ENCODE results near the gene BBS9.

The BBS9 gene

DNA sequence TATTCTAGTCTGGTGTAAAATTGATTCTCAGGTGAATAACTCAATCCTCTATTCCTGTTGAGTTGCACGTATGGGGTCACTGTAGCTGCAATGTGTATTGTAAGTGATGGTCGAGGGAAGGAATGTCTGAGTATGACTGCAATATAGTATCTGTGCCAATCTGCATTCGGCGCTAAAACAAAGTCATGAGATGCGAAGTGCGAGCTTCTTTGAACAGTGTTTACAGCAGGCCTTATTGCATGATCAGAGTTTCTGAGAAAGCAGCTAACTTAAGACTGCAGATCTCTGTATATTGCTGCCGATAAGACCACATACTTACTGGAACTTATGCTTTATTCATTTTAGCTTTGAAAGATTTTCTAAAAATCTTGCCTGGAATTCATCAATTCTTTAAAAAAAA is 434.3 kb downstream of the BBS9 start:
- DNase-seq = no peak

DNA sequence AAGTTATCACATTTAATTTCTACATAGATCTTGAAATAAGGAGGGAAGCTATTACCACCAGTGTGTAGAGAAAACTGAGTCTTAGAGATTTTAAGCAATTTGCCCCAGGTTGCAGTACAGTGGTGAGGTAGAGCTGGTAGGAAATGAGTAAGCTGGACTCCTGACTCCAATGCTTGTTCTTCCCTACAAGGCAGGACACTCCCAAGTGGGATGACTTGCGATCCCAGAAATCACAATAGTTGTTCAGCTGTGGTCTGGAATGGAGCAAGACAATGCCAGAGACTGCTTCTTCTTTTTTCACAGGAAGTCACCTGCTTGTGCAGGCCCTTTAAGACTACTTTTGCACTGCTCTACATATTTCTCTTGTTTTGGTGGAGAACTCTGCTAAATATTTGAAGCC is 448.8 kb downstream of the BBS9 start:
- DNase-seq = no peak

DNA sequence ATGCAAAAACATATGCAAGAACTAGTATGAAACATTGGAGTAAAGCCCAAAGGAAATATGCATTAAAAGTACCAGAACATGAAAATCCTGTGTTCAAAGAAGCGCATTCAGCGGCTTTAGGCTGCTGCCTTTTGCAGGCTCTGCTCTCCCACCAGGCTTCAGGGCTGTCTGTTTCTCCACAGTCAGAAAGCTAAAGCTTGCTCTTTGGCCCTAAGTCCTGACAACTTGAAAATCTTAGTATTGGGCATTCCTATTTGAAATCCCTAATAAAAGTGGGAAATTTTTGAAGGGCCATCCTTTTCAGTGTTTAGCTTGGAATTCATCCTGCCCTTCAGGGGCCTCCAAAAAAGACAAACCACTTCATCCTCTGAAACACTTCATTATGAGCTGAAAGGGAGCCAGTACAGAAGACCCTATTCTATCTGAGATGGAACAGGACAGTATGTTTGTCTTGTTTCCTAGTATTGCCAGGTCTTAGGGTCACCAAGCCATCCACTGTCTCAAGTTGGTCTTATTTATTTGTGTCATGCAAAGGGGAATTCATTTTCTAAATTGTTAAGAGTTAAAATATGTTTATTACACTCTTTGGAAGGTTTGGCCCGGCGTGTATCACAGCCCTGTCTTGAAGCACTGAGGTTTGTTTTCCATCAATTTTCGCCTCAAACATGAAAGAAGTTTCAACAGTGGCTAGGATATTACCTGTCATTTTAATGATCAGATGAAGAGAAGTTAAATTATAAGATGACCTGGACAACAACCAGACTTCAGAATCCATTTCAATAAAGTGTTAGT is 449.7 kb downstream of the BBS9 start:
- DNase-seq = no peak

DNA sequence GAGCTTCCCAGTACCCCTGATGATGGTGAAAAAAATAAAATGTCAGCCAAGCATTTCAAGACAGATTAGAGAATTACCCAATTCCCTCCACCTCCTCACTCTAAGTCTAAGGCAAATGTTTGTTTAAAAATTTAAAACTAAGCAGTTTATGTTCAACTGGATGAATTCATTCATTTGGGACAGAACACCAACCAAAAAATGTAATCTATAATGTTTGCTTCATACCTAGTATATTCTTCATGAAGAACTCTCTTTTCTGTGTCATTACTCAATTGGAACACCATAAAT is 450.3 kb downstream of the BBS9 start:
- no peak for DNase-seq

DNA sequence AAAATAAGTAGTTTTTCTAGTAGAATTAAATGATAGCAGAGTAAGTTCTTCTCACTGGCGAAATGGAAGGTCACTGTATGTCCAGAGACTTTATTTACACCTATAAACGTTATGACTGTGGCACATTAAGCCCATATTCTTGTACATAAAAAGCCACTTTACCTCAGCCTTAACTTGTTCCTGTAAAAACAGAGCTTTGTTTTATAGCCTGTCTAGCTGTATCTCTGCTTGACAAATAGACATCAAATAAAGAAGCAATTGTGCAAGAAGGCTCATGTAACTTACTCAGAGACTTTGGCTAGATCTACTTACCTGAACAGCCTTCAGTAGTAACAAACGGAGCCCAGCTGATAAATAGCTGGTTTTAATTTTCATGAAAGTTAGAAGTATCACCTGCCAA is 451.9 kb downstream of the BBS9 start:
- DNase-seq = no peak

DNA sequence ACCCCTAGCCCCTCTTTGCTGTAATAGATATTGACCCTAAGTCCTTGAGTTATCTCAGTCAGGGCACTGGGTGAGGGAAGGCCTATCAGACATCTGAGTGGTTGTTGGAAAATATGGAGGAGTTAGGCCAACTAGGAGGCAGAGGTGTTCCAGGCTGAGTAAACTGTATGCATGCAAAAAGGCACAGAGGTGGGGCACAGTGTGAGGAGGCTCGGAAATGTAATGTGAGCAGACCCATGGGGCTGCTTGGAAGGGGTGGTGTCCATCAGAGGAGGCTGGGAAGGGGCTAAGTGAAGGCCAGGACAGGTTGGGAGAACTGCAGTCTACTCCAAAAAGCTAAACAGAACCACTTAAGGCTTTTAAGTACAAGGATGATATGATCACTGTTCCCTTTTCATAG is 452.7 kb downstream of the BBS9 start:
- no peak for DNase-seq

DNA sequence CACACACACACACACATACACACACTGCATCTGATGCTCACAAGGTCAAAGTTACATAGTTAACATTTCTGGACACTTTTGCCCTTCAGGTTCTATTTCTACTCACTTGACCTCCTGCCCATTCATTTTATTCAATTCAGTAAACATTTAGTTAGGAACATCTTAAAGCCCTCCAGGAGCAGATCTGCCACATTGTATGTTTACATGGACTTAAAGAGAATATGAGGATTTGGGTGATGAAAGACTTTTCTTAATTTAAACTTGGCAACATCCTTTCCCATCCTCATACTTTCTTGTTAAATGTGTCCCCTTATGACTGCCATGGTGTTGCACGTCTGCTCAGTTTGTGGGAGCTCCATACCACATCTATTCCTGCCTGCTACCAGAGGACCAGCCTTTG is 453.2 kb downstream of the BBS9 start:
- DNase-seq = no peak

DNA sequence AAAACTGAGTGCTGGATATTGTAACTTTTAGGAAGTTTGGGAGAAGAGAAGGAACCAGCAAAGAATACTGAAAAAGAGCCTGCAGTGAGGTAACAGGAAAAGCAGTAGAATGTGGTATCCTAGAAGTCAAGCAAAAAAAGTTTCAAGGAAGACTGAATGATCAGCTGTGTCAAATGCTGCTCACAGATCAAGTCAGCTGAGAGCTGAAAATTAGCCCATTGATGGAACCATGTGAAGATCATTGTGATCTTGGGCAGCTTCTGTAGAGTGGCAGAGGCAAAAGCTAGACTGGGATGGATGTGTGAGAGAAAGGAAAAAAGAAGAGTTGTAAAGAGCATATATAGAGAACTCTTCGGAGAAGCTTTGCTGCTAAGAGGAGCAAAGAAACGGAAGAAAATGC is 460.5 kb downstream of the BBS9 start:
- DNase-seq = no peak

DNA sequence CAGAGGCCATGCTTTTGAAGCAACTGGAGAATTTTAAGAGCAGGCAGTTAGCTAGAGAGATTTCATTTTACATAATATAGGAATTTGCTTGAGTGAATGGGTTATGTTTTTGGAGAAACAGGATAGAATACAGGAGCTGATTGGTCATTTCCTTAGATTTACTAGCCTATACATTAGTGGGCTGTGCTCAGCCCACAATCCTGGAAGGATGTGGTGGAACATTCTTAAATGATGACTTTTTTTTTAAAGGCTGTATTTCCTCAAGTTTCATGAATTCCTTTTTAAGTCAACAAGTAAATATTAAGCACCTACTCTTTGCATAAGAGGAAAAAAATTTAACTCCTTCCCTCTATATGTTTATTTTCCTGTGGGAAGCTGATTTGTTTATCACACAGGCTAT is 461.6 kb downstream of the BBS9 start:
- no peak for DNase-seq

DNA sequence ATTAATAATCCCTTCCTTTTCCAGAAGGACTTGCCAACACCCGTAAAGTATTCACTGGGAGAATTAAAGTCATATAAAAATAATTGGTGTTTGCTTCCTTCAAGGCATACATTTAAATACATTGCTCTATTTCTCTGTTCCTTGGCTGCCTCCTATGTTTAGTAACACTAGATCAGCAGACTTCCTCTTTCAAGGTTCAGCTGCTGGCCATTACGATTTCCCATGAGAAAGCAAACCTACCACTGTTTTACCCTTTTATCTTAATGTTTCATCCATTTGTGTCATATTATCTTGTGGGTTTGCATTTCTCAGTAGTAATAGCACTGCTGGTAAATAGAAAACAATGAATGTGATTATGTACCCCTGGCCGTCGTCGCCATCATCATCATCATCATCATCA is 462.1 kb downstream of the BBS9 start:
- DNase-seq = no peak

DNA sequence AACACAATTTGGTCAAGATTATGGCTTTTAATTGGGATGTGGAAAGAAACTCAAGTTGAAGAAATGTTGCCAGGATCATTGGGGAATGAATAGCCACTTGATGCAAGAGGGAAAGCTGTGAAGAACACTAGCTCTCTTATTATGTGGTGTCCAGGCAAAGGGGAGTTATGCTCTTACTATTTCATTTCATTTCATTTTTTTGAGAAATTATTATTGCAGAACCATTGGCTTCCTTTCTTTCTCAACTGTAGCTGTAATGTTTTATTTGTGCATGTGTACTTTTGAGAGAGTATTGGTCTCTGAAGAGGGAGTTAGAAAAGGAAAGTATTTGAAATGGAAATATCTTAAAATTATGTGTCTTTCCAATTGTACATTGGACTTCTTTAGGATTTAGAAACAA is 463.4 kb downstream of the BBS9 start:
- no peak for DNase-seq

DNA sequence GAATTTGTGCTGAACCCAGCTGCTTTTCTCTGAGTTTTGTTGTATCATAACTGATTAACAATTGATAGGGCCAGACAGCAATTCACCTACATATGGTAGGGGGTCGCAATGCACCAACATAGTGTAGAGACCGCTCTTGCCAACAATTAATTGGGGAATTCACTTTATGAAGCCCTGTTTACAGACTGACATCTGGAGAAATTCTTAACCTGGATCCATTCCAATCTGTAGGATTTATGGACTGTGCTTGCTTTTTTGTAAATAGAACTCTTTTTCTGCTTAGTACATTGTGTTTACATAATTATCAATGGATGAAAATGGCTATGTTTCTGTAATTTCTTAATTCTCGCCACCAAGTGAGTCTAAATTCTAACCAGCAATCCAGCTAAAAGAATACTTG is 464.2 kb downstream of the BBS9 start:
- no peak for DNase-seq

DNA sequence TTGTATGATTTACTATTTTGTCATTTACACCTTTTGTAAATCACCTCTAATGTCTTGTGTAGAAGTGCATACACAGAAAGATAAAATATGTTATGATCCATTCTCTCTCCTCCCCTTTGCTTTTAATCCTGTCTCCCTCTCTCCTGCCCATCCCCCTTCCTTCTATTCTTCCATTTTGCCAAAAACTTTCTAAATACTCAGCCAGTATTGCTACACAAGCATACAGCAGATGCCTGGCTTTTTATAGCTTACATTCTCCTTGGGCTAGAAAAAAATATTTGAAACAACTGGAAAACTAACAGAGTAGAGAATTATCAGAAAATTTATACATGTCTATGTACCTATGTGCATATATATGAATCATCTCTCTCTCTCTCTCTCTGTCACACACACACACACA is 467.3 kb downstream of the BBS9 start:
- no peak for DNase-seq

DNA sequence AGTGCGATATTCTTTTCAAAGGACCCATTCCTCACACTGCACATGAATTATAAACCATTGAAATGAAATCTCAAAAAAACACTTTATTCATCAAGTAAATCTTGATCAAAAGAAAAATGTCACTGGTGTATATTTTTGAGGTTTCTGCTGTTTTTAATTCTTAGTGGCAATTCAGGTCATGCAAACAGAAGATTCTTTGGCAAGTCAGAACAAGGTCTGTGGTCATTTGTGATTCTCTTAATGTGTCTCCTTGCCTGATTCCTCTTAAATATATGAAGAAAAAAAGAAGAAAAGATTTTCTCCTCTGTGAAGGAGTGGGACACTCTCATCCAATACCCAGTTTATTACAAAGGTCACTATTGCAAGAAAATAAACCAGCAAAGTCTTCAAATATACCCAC is 467.8 kb downstream of the BBS9 start:
- no peak for DNase-seq

DNA sequence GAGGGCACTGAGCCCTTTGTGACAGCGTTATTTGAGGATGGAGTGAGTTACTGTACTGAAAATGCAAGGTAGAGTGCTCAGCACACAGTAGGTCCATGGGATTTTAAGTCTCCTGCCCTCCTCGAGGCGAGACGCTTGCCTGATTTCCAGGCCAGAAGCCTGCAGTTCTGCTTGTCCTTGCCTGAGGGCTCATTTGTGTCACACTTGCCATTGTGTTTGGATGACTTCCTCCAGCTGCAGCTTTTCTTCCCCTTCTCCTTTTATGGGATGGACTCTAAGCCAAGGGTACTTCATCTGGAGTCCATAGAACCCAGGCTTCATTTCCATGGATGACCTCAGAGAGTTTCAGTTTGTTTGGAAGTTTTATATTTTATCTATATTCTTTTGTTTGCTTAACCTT is 471.7 kb downstream of the BBS9 start:
- no peak for DNase-seq

DNA sequence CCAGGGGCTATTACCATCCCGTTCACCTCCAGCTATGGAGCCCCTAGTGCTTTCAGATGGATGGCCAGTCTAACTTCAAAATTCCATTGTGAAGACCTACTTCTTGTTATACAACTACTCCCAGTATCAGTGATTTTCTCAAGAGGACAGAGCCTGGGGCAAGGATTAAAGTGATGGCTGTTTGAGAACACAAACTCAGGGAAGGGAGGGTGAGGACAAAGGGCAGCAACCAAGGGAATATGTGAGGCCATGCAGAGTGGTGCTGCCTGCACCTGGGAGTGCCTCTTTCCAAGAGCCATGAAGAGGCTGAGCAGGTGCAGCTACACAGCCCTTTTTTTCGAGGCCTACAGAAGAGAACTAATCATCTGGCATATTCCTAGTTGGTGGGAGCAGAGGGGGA is 472.5 kb downstream of the BBS9 start:
- no peak for DNase-seq

DNA sequence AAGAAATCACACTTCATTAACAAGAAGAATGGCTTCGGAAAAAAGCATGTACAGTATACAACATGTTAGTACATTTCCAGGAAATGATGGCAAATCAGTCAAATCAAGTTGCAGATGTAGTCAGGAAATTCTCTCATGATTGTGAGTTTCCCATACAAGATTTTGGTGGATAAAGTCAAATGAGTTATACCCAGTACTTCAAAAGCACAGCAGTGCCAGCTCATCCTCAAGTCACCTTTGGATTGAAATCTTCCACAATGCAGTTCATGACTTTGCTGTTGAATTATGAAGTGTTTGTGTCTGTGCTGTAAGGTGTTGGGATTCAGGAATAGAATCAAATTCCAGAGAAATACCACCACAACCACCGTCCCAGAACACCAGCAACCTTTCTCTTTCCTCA is 474.7 kb downstream of the BBS9 start:
- no peak for DNase-seq

DNA sequence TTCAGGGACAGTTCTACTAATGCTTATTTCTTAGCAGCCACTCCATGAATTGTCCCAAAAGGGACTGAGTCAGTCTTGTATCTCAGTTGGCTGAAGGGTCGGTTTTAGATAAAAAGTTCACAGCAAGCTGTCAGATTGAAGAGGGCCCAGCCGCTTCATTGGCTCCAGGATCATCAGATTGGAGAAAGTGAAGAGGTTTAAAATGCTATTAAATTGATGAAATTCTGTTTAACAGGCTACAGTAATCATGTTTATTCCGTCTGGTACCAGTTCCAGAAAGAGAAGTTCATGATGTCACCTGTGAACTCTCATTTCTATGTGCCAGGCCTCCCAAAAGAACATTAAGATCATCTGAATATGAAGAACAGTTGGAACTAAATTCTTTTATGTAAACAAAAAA is 481.6 kb downstream of the BBS9 start:
- no peak for DNase-seq

DNA sequence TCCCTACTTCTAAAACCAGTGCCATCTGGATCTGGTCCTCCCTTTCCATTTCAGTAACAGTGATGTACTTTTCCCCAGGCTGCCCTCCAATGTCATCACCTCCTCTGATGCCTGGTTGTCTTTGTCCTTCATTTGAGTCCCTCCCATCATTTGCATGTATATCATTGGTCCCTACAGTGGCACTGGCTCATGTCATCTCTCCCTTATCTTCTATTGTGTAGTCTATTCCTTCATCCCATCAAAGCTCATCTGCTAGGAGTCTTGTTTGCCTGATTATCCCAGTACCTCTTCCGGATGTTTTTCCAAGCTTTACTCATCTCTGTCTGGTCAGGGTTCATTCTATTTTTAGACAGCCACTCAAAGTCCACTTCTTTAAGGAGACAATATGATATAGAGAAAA is 483.1 kb downstream of the BBS9 start:
- no peak for DNase-seq

DNA sequence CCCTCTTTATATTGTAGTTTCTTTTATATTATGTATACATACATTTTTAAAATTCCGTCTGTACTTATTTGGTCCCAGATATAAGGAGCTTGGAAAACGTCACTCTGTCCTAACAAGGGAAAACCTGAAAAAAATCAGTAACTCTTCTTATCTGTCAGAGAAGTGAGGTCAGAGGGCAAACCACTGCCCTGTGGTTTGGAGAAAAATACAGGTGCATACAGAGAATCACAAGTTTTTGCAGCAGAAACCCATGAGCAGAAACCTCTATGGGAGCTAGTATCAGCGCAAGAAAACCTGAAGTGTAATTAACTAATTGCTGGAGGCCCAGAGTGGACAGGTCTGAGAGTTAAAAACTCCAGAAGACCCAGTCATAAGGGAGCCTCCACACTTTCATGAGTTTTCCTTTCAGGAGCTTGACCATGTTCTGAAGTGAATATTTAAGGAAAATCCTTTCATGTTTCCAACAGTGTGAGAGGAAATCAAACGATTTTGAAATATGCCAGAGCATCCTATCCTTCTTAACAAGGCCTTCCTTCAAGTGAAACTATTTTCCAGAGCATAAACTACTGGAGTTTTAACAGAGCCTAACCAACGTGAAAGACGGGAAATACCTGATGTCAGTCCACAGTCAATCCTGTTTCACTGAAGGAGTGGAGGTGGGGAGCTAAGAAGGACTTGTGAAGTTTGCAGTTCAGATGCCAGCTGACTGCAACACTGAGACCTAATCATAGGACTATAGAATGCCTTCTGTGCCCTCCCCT is 485.2 kb downstream of the BBS9 start:
- no peak for DNase-seq

DNA sequence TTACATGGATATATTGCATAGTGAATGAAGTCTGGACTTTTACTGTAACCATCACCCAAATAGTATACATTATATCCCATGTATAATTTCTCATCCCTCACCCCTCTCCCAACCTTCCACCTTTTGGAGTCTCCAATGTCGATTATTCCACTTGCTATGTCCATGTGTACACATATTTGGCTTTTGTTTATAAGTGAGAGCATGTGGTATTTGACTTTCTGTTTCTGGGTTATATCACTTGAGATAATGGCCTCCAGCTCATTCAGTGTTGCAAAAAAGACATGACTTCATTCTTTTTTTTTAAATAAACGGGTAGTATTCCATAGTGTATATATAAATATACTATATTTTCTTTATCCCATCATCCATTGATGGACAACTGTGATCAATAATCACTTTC is 487.4 kb downstream of the BBS9 start:
- DNase-seq = no peak

DNA sequence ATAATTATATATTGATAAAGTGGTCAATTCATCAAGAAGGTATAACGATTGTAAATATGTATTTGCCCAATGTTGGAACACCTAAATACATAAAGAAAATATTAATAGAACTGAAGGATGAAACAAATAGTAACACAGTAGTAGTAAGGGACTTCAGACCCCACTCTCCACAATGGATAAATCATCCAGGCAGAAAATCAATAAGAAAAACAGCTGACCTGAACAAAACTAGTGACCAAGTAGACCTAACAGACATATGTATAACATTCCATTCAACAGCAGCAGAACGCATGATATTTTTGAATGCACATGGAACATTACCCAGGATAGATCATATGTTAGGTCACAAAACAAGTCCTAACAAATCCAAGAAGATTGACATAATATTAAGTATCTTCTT is 489.9 kb downstream of the BBS9 start:
- DNase-seq = no peak

DNA sequence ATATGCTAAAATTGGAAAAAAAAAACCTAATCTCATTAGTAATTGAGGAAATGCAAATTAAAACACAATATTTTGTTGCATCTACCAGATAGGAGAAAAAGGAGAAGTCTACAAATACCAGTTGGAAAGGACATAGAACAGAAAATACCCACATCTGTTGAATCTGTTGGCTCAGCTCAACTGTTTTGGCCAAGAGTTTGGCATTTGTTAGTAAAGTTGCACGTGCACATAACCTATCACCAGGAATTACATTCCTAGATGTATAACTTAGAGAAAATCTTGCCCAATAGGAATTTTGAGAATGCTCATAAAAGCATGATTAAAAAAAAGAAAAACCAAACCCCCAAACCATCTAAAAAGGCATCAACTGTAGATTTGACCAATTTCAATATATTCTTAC is 493.9 kb downstream of the BBS9 start:
- DNase-seq = no peak

DNA sequence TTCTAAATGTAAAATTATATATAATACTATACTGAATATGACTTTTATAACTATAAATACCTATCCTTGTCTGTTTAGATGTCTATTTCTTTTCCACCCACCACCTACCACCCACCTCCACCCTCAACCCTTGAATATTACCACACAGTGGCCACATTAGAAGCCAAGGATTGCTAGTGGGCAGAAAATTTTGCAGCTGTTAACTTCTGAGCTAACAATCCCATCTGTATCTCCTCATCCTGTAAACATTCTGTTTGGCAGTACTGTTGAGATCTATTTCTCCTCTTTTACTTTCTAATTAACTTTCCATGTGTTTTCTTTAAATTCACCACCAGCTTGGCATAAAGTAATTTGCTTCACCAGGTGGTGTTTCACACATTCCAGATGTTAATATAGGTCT is 494.9 kb downstream of the BBS9 start:
- DNase-seq = no peak

DNA sequence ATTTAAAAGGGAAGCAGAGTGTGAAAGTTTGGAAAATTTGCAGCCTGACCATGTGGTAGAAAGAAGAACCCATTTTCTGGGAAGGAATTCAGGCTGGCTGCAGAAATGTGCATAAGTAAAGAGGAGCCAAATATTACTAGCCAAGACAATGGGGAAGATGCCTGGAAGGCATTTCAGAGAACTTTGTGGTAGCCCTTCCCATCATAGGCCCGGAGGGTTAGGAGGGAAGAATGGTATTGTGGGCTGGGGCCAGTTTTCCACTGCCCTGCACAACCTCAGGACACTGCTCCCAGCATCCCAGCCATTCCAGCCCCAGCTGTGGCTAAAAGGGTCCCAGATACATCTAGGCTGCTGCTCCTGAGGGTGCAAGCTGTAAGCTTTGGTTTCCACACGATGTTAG is 497.5 kb downstream of the BBS9 start:
- no peak for DNase-seq
